Measurements from ENCODE around the gene LRMDA.
"Not testable (repeated sequence)": the region's sequence is repeated elsewhere in the genome, so short reads cannot be mapped to it uniquely, and the experiment has no call there.

Gene LRMDA

GRCh38 chr10:75766752-75767151 is 335.3 kb downstream of the LRMDA start:
- not testable (repeated sequence) for DNase-seq (ENCODE audit: low read depth in 1 of 2, low spot score in 1 of 2)

GRCh38 chr10:75770626-75771081 is 339.2 kb downstream of the LRMDA start:
- no peak for DNase-seq (ENCODE audit: low read depth in 1 of 2, low spot score in 1 of 2)

GRCh38 chr10:75771606-75772005 is 340.2 kb downstream of the LRMDA start:
- DNase-seq (ENCODE audit: low read depth in 1 of 2, low spot score in 1 of 2) = no peak

- DNase-seq (ENCODE audit: low read depth in 1 of 2, low spot score in 1 of 2) = no peak
These were observed 340.9 kb downstream of the LRMDA start for GRCh38 chr10:75772153-75772887.

- DNase-seq (ENCODE audit: low read depth in 1 of 2, low spot score in 1 of 2) = no peak
These were observed 341.9 kb downstream of the LRMDA start for GRCh38 chr10:75773231-75773780.

- DNase-seq (ENCODE audit: low read depth in 1 of 2, low spot score in 1 of 2) = no peak
These were observed 342.7 kb downstream of the LRMDA start for GRCh38 chr10:75773813-75774782.

- DNase-seq (ENCODE audit: low read depth in 1 of 2, low spot score in 1 of 2) = no peak
These were observed 343.5 kb downstream of the LRMDA start for GRCh38 chr10:75774783-75775490.

GRCh38 chr10:75776738-75777504 is 345.5 kb downstream of the LRMDA start:
- DNase-seq (ENCODE audit: low read depth in 1 of 2, low spot score in 1 of 2) = no peak

- no peak for DNase-seq (ENCODE audit: low read depth in 1 of 2, low spot score in 1 of 2)
These were observed 347.2 kb downstream of the LRMDA start for GRCh38 chr10:75778665-75779064.

- DNase-seq (ENCODE audit: low read depth in 1 of 2, low spot score in 1 of 2) = no peak
These were observed 347.9 kb downstream of the LRMDA start for GRCh38 chr10:75779276-75779675.

- no peak for DNase-seq (ENCODE audit: low read depth in 1 of 2, low spot score in 1 of 2)
These were observed 351.2 kb downstream of the LRMDA start for GRCh38 chr10:75782463-75783248.

- DNase-seq (ENCODE audit: low read depth in 1 of 2, low spot score in 1 of 2) = no peak
These were observed 357.2 kb downstream of the LRMDA start for GRCh38 chr10:75788394-75789205.

- no peak for DNase-seq (ENCODE audit: low read depth in 1 of 2, low spot score in 1 of 2)
These were observed 362.4 kb downstream of the LRMDA start for GRCh38 chr10:75793848-75794247.

GRCh38 chr10:75801121-75801520 is 369.7 kb downstream of the LRMDA start:
- no peak for DNase-seq (ENCODE audit: low read depth in 1 of 2, low spot score in 1 of 2)

- no peak for DNase-seq (ENCODE audit: low read depth in 1 of 2, low spot score in 1 of 2)
These were observed 370.2 kb downstream of the LRMDA start for GRCh38 chr10:75801661-75802060.

GRCh38 chr10:75803121-75803520 is 371.7 kb downstream of the LRMDA start:
- DNase-seq (ENCODE audit: low read depth in 1 of 2, low spot score in 1 of 2) = no peak

- DNase-seq (ENCODE audit: low read depth in 1 of 2, low spot score in 1 of 2) = no peak
These were observed 372.6 kb downstream of the LRMDA start for GRCh38 chr10:75803816-75804552.

GRCh38 chr10:75806186-75806585 is 374.8 kb downstream of the LRMDA start:
- no peak for DNase-seq (ENCODE audit: low read depth in 1 of 2, low spot score in 1 of 2)

Data from stimulated activated CD4-positive, alpha-beta T cell treated with anti-CD3 and anti-CD28 coated beads, Interleukin-15, amount 100 ng/mL, for 1 hour (primary cell).